ENCODE measurements around the gene MUC22.
"Not testable (repeated sequence)": the region's sequence is repeated elsewhere in the genome, so short reads cannot be mapped to it uniquely, and the experiment has no call there.

The MUC22 gene

GRCh38 chr6:31065556-31065955 lies 55.3 kb downstream of the MUC22 start:
- no peak overlapping the region for H3K4me3 ChIP-seq (ENCODE audit: low read depth, low read length)
- no peak for DNase-seq (ENCODE audit: low read depth)
- TF ChIP-seq CTCF (conservative IDR thresholded peaks at IDR 0.05; ENCODE audit: low read depth, low read length): no peak

DNA sequence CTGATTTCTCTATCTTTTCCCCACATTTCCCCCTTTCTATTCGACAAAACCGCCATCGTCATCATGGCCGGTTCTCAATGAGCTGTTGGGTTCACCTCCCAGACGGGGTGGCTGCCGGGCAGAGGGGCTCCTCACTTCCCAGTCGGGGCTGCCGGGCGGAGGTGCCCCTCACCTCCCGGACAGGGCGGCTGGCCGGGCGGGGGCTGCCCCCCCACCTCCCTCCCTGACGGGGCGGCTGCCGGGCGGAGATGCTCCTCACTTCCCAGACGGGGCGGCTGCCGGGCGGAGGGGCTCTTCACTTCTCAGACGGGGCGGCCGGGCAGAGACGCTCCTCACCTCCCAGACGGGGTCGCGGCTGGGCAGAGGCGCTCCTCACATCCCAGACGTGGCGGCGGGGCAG lies 56.8 kb downstream of the MUC22 start:
- H3K4me3 ChIP-seq (ENCODE audit: low read depth, low read length); DNase-seq (ENCODE audit: low read depth): not testable (repeated sequence)

GRCh38 chr6:31067891-31068668 lies 57.8 kb downstream of the MUC22 start:
- H3K4me3 ChIP-seq (ENCODE audit: low read depth, low read length); DNase-seq (ENCODE audit: low read depth): not testable (repeated sequence)

DNA sequence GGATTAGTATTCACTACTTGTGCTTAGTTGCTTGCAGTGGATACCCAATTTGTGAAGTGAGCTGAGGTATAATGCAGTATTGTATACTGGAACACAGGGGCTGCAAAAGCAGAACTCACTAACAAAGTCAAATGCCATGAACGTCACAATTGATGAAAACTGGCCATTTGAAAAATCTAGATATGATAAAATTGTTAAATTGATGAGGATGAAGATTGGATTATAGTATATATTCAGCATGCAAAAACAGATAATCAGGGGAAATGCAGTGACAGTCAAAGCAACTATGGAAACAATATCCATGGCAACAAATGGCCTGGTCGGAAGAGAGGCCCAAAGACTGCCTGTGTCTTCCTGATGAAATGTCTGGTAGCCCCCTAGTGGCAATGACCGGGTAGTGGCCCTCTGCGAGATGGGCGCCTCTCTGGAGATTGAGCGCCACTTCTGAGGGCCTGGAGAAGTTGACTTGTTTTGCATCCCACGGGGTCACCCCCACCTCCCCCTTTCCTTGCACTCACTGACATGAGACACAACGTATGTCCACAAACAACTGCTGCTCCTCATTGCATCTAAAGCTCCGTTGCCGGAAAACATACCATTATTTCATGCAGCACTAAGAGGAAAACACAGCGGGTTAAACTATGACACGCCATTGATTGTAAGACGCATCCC lies 58.5 kb downstream of the MUC22 start:
- no peak overlapping the region for H3K4me3 ChIP-seq (ENCODE audit: low read depth, low read length)
- peak; percentile 96 for TF ChIP-seq CTCF (conservative IDR thresholded peaks at IDR 0.05; ENCODE audit: low read depth, low read length)
- peak; percentile 89 for DNase-seq (ENCODE audit: low read depth)

DNA sequence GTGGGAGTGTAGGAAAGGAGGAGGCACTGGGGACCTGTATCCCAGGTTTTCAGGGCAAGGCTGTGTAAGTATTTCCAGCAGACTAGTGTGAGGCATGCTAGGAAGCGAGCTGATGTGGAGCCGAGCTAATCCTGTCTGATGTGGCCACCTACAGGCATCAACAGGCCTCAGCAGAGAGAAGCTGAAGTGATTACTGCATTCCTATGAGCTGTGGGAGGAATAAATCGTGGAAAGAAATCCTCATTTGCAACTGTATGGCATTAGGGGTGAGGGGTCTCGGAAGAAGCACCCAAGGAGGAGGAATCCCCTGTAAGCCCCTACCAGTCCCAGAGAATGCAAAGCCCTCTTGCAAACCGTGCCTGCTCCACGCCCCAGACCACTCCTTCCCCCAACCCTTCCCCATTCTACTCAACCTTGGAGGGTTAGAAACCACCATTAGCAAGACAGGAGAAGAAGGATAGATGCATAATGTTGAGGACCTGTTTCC lies 60.5 kb downstream of the MUC22 start:
- peak; percentile 94 for DNase-seq (ENCODE audit: low read depth)
- no peak overlapping the region for H3K4me3 ChIP-seq (ENCODE audit: low read depth, low read length)
- peak; percentile 89 for TF ChIP-seq CTCF (conservative IDR thresholded peaks at IDR 0.05; ENCODE audit: low read depth, low read length)

DNA sequence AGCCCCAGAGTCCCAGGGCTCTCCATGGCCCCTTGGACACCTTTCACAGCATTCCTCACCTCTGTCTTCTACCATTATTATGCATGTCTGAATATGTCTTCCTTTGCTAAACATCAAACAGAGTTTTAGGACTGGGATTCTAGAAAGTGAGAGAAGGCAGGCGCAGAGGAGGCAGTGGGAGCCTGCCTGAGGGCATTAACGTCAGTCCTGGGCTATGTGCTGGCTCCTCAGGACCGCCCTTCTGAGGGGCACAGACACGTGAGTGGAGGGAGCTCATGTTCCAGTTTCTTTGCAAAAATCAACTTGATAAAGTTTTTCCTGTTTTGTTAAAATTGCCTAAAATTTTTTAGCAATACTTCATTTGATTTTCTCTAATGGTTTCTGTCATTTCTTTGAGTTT lies 64.1 kb downstream of the MUC22 start:
- DNase-seq (ENCODE audit: low read depth): no peak
- TF ChIP-seq CTCF (conservative IDR thresholded peaks at IDR 0.05; ENCODE audit: low read depth, low read length): no peak
- no peak overlapping the region for H3K4me3 ChIP-seq (ENCODE audit: low read depth, low read length)

DNA sequence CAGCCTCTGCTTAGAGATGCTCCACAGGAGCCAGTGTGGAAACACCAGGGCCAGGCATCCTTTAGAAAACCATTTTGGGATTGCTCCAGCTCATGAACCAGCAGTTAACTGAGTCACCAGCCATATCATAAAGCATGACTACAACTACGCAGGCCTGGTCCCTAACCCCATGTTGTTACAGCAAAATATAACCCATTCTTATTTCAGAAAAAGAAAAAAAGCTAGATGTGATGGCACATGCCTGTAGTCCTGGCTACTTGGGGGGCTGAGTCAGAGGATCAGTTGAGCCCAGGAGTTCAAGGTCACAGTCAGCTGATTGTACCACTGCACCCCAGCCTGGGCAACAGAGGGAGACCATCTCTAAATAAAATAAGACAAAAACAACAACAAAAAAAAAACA lies 65.3 kb downstream of the MUC22 start:
- TF ChIP-seq CTCF (conservative IDR thresholded peaks at IDR 0.05; ENCODE audit: low read depth, low read length): no peak
- no peak overlapping the region for H3K4me3 ChIP-seq (ENCODE audit: low read depth, low read length)
- DNase-seq (ENCODE audit: low read depth): peak; percentile 63

DNA sequence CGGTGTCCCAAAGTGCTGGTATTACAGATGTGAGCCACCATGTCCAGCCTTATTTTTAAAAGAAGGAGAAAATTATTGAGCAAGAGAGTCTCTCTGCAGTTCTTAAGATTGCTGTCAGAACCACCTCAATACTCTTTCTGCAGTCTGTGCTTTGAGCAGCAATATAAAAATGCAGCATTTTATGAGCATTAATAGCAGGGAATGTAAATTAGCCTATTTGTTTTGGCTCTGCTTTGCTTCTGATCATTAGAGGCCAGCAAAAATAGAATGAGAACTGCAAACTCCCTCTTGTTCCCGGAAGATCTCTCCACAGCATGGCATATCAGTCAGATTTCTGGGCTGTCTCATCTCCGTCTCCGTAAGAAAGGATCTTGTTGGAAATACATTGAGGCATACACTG lies 66.3 kb downstream of the MUC22 start:
- TF ChIP-seq CTCF (conservative IDR thresholded peaks at IDR 0.05; ENCODE audit: low read depth, low read length): no peak
- no peak for DNase-seq (ENCODE audit: low read depth)
- no peak overlapping the region for H3K4me3 ChIP-seq (ENCODE audit: low read depth, low read length)

Data from choroid plexus epithelial cell (primary cell).